Liver (tissue), 9 donors: ENCODE data around the gene FAAP100. TPM values are rescaled to one million over a fixed set of nuclear protein-coding genes. Genes with fewer than 3 reads are reported as not detected.

ENCODE experiments used
- DNase-seq: peaks from one replicate; pipeline ENCODE4 v3.0.0-alpha.2; 2017; ENCODE audit warnings: low spot score
- H3K27ac ChIP-seq, 2 donors: one replicate each; pipeline ENCODE4 v1.7.0; 2013; ENCODE audit warnings: inconsistent platforms in 2 of 2, low read length in 2 of 2, control low read depth in 1 of 2, low read depth in 1 of 2, mild to moderate bottlenecking in 1 of 2
- H3K27me3 ChIP-seq, 4 donors: one replicate each; pipeline versions ENCODE4 v1.6.1 to v1.7.0; 2013; ENCODE audit warnings: low read length in 3 of 4, inconsistent platforms in 1 of 4, mild to moderate bottlenecking in 1 of 4, moderate library complexity in 1 of 4; ENCODE audit not compliant: control insufficient read depth in 4 of 4, insufficient read depth in 4 of 4
- H3K36me3 ChIP-seq, 4 donors: one replicate each; pipeline versions ENCODE4 v1.6.1 to v1.7.0; 2013; ENCODE audit warnings: low read length in 3 of 4, mild to moderate bottlenecking in 3 of 4, low read depth in 1 of 4, moderate library complexity in 1 of 4; ENCODE audit not compliant: control insufficient read depth in 4 of 4, insufficient read depth in 3 of 4
- H3K4me1 ChIP-seq, 4 donors: one replicate each; pipeline versions ENCODE4 v1.6.1 to v1.7.0; 2013; ENCODE audit warnings: low read length in 3 of 4, mild to moderate bottlenecking in 3 of 4, moderate library complexity in 1 of 4; ENCODE audit not compliant: control insufficient read depth in 4 of 4, insufficient read depth in 4 of 4
- H3K4me3 ChIP-seq, 3 donors: one replicate each; pipeline versions ENCODE4 v1.6.1 to v1.7.0; 2013; ENCODE audit warnings: low read length in 3 of 3, control low read depth in 1 of 3, low read depth in 1 of 3, mild to moderate bottlenecking in 1 of 3
- H3K9ac ChIP-seq, 2 donors: one replicate each; pipeline ENCODE4 v1.7.0; 2013; ENCODE audit warnings: low read length in 2 of 2, mild to moderate bottlenecking in 2 of 2, moderate library complexity in 2 of 2, control low read depth in 1 of 2, low read depth in 1 of 2
- H3K9me3 ChIP-seq, 4 donors: one replicate each; pipeline versions ENCODE4 v1.6.1 to v1.7.0; 2013; ENCODE audit warnings: low read length in 3 of 4; ENCODE audit not compliant: control insufficient read depth in 4 of 4
- EGR1 ChIP-seq, 2 donors: IDR thresholded peaks; 2 replicates each; pipeline ENCODE4 v1.6.1; 2016 to 2018; ENCODE audit warnings: antibody characterized with exemption in 2 of 2, low read depth in 2 of 2
- FOXA1 ChIP-seq: IDR thresholded peaks from 2 replicates; pipeline ENCODE4 v1.6.1; 2016; ENCODE audit warnings: antibody characterized with exemption
- FOXA2 ChIP-seq: IDR thresholded peaks from 2 replicates; pipeline ENCODE4 v1.6.1; 2016; ENCODE audit warnings: antibody characterized with exemption
- GABPA ChIP-seq, 2 donors: IDR thresholded peaks in 1 of 2; conservative IDR thresholded peaks in 1 of 2; 2 replicates each; pipeline ENCODE4 v1.6.1; 2016; ENCODE audit warnings: antibody characterized with exemption in 2 of 2, mild to moderate bottlenecking in 1 of 2, moderate library complexity in 1 of 2
- HNF4A ChIP-seq, 2 donors: conservative IDR thresholded peaks; 2 replicates each; pipeline ENCODE4 v1.6.1; 2016; ENCODE audit warnings: antibody characterized with exemption in 2 of 2, mild to moderate bottlenecking in 2 of 2
- HNF4G ChIP-seq: IDR thresholded peaks from 2 replicates; pipeline ENCODE4 v1.6.1; 2016; ENCODE audit warnings: antibody characterized with exemption
- JUND ChIP-seq, 2 donors: IDR thresholded peaks; 2 replicates each; pipeline ENCODE4 v1.6.1; 2016; ENCODE audit warnings: antibody characterized with exemption in 2 of 2
- NR2F2 ChIP-seq: IDR thresholded peaks from 2 replicates; pipeline ENCODE4 v1.6.1; 2016; ENCODE audit warnings: antibody characterized with exemption
- RAD21 ChIP-seq, 2 donors: IDR thresholded peaks; 2 replicates each; pipeline ENCODE4 v1.6.1; 2016; ENCODE audit warnings: antibody characterized with exemption in 2 of 2, mild to moderate bottlenecking in 2 of 2
- RXRA ChIP-seq, 2 donors: IDR thresholded peaks; 2 replicates each; pipeline ENCODE4 v1.6.1; 2017 to 2018; ENCODE audit warnings: antibody characterized with exemption in 2 of 2, mild to moderate bottlenecking in 1 of 2
- SP1 ChIP-seq: IDR thresholded peaks from 2 replicates; pipeline ENCODE4 v1.6.1; 2018; ENCODE audit warnings: antibody characterized with exemption, mild to moderate bottlenecking
- TAF1 ChIP-seq: conservative IDR thresholded peaks from 2 replicates; pipeline ENCODE4 v1.6.1; 2016; ENCODE audit warnings: antibody characterized with exemption, mild to moderate bottlenecking
- YY1 ChIP-seq: IDR thresholded peaks from 2 replicates; pipeline ENCODE4 v1.6.1; 2016; ENCODE audit warnings: antibody characterized with exemption, mild to moderate bottlenecking
- WGBS: extraction: QIAGEN DNeasy Blood & Tissue Kit; methylation state at CpG from one replicate; pipeline ENCODE4 v1.1.7; 2013; 5-methylcytosine and 5-hydroxymethylcytosine counted together
- polyA plus RNA-seq, 2 donors: library from polyadenylated mRNA; stranded (reverse) in 1 of 2; unstranded in 1 of 2; fragments of 200-250 nt in 1 of 2; fragments of >200 nt in 1 of 2; fragmentation: Nextera tagmentation in 1 of 2; extraction: Ambion mirVana in 1 of 2; gene quantifications; one replicate each; pipeline versions ENCODE4 v1.2.1 to v1.2.3, GENCODE V29; 2013 to 2015
- total RNA-seq, 2 donors: library from RNA; depleted of rRNA; stranded (reverse); fragments of >200 nt; gene quantifications; one replicate each; pipeline ENCODE4 v1.2.3, GENCODE V29; 2014
- TF ChIP-seq, protein P1 (sequence below): IDR thresholded peaks from 2 replicates; pipeline ENCODE4 v1.6.1; 2016; ENCODE audit warnings: antibody characterized with exemption
- TF ChIP-seq, protein P2 (sequence below): IDR thresholded peaks from 2 replicates; pipeline ENCODE4 v1.6.1; 2016; ENCODE audit warnings: antibody characterized with exemption
- TF ChIP-seq, protein P3 (sequence below): IDR thresholded peaks from 2 replicates; pipeline ENCODE4 v1.6.1; 2016; ENCODE audit warnings: antibody characterized with exemption, mild to moderate bottlenecking
- TF ChIP-seq, protein P4 (sequence below): IDR thresholded peaks from 2 replicates; pipeline ENCODE4 v1.6.1; 2016; ENCODE audit warnings: antibody characterized with exemption
- TF ChIP-seq, protein P5 (sequence below): fragments of 150-350 bp; IDR thresholded peaks from 2 replicates; pipeline ENCODE4 v1.5.1; 2017; ENCODE audit warnings: improper control_type of control experiment, low read depth, low read length; ENCODE audit not compliant: missing input control
- donor health status: healthy.
- donor health status: healthy.
- donor health status: healthy.
- donor health status: healthy.
- donor health status: healthy.

Gene FAAP100
- total and polyA plus RNA-seq, 4 donors, result 8.1 to 14.7 (median 9.7) TPM

DNA sequence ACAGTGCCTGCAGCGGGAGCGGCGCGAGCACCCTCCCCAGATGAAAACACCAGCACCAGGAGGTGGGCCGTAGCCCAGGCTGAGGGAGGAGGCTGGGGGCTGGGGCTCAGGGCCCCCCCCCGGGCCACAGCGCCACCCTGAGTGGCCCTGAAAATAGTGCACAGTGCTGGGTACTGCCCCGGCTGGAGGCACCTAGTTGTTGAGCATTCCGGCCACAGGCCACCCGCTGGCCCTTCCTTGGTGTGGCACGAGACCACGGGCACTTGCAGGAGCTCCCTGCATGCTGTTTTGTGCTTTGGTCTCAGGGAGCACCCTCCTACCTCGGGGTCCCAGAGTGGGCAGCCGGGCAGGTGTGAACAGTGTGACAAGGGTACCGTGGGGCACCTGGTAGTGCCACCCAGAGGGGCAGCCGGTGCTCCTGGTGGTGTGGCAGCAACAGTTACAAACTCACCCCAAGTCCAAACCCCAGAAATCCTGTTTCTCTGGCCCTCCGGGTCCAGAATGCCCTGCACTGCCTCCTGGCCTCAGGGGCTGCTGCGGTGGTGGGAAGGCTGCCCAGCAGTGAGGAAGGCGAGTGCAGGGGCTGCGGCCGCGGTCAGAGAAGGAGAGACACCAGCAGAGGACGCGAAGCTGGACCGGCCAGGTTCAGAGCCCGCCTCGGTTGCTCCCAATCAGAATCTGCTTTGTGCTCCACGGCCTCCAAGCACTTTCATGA is 12.0 kb downstream of the FAAP100 start:
- no peaks in the 10 kb centered on the region for H3K9me3 ChIP-seq
- no peak for TF ChIP-seq RXRA (IDR thresholded peaks at IDR 0.05)
- TF ChIP-seq, protein P1, sequence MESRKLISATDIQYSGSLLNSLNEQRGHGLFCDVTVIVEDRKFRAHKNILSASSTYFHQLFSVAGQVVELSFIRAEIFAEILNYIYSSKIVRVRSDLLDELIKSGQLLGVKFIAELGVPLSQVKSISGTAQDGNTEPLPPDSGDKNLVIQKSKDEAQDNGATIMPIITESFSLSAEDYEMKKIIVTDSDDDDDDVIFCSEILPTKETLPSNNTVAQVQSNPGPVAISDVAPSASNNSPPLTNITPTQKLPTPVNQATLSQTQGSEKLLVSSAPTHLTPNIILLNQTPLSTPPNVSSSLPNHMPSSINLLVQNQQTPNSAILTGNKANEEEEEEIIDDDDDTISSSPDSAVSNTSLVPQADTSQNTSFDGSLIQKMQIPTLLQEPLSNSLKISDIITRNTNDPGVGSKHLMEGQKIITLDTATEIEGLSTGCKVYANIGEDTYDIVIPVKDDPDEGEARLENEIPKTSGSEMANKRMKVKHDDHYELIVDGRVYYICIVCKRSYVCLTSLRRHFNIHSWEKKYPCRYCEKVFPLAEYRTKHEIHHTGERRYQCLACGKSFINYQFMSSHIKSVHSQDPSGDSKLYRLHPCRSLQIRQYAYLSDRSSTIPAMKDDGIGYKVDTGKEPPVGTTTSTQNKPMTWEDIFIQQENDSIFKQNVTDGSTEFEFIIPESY, result no peak
- DNase-seq, result no peak
- no peak overlapping the region for H3K4me3 ChIP-seq
- H3K9ac ChIP-seq, result no peak overlapping the region
- peaks cover 0 to 6% (median 2%) of the 10 kb centered on the region in 4 donors for H3K4me1 ChIP-seq
- WGBS, result 97% methylated on average over 28 of the region's 28 CpGs
- H3K27me3 ChIP-seq, result peaks cover 0 to 4% (median 0%) of the 10 kb centered on the region in 4 donors
- H3K27ac ChIP-seq, result no peak overlapping the region
- peaks cover 0 to 50% (median 21%) of the 10 kb centered on the region in 4 donors for H3K36me3 ChIP-seq

DNA sequence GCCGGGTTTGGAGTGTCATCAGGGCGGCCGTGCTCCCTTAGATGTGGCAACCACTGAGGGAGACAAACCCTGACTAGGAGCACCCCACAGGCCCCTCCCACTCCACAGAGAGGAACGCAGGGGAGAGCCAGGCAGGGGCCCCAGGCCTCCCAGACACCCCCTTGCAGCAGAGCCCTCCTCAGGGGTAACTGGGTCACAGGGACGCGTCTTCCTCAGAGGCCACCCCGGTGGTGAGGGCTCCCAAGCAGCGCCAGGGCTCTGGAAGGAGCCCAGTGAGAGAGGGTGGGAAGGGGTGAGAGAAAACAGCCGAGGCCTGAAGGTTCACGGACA is 12.6 kb downstream of the FAAP100 start:
- Histone ChIP-seq H3K4me3 (no peak overlapping the region), H3K27me3 (peaks cover 0 to 4% (median 0%) of the 10 kb centered on the region in 4 donors), H3K4me1 (peaks cover 0 to 6% (median 3%) of the 10 kb centered on the region in 4 donors), H3K36me3 (peaks cover 0 to 46% (median 19%) of the 10 kb centered on the region in 4 donors), H3K9ac (no peak overlapping the region), H3K9me3 (no peaks in the 10 kb centered on the region), H3K27ac (no peak overlapping the region)
- no peak for TF ChIP-seq GABPA (IDR thresholded peaks at IDR 0.05 in 1 of 2, conservative IDR thresholded peaks at IDR 0.05 in 1 of 2)
- TF ChIP-seq FOXA1, result no peak
- TF ChIP-seq HNF4A (conservative IDR thresholded peaks at IDR 0.05), result no peak
- no peak for TF ChIP-seq HNF4G
- TF ChIP-seq JUND (IDR thresholded peaks at IDR 0.05), result no peak
- TF ChIP-seq EGR1 (IDR thresholded peaks at IDR 0.05; ENCODE audit: low read depth in 2 of 2), result no peak
- TF ChIP-seq, protein P2, sequence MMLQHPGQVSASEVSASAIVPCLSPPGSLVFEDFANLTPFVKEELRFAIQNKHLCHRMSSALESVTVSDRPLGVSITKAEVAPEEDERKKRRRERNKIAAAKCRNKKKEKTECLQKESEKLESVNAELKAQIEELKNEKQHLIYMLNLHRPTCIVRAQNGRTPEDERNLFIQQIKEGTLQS, result no peak
- TF ChIP-seq, protein P3, sequence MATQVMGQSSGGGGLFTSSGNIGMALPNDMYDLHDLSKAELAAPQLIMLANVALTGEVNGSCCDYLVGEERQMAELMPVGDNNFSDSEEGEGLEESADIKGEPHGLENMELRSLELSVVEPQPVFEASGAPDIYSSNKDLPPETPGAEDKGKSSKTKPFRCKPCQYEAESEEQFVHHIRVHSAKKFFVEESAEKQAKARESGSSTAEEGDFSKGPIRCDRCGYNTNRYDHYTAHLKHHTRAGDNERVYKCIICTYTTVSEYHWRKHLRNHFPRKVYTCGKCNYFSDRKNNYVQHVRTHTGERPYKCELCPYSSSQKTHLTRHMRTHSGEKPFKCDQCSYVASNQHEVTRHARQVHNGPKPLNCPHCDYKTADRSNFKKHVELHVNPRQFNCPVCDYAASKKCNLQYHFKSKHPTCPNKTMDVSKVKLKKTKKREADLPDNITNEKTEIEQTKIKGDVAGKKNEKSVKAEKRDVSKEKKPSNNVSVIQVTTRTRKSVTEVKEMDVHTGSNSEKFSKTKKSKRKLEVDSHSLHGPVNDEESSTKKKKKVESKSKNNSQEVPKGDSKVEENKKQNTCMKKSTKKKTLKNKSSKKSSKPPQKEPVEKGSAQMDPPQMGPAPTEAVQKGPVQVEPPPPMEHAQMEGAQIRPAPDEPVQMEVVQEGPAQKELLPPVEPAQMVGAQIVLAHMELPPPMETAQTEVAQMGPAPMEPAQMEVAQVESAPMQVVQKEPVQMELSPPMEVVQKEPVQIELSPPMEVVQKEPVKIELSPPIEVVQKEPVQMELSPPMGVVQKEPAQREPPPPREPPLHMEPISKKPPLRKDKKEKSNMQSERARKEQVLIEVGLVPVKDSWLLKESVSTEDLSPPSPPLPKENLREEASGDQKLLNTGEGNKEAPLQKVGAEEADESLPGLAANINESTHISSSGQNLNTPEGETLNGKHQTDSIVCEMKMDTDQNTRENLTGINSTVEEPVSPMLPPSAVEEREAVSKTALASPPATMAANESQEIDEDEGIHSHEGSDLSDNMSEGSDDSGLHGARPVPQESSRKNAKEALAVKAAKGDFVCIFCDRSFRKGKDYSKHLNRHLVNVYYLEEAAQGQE, result no peak
- no peak for TF ChIP-seq RXRA (IDR thresholded peaks at IDR 0.05)
- no peak for TF ChIP-seq TAF1
- no peak for TF ChIP-seq YY1
- TF ChIP-seq, protein P4, sequence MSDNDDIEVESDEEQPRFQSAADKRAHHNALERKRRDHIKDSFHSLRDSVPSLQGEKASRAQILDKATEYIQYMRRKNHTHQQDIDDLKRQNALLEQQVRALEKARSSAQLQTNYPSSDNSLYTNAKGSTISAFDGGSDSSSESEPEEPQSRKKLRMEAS, result no peak
- TF ChIP-seq, protein P5, sequence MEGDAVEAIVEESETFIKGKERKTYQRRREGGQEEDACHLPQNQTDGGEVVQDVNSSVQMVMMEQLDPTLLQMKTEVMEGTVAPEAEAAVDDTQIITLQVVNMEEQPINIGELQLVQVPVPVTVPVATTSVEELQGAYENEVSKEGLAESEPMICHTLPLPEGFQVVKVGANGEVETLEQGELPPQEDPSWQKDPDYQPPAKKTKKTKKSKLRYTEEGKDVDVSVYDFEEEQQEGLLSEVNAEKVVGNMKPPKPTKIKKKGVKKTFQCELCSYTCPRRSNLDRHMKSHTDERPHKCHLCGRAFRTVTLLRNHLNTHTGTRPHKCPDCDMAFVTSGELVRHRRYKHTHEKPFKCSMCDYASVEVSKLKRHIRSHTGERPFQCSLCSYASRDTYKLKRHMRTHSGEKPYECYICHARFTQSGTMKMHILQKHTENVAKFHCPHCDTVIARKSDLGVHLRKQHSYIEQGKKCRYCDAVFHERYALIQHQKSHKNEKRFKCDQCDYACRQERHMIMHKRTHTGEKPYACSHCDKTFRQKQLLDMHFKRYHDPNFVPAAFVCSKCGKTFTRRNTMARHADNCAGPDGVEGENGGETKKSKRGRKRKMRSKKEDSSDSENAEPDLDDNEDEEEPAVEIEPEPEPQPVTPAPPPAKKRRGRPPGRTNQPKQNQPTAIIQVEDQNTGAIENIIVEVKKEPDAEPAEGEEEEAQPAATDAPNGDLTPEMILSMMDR, result no peak
- TF ChIP-seq NR2F2, result no peak
- no peak for TF ChIP-seq FOXA2
- TF ChIP-seq RAD21 (IDR thresholded peaks at IDR 0.05), result no peak
- TF ChIP-seq, protein P1, result no peak
- no peak for TF ChIP-seq SP1
- 92% methylated on average over 10 of the region's 10 CpGs for WGBS
- no peak for DNase-seq
